Measurements from ENCODE around the gene FBXO9.

GRCh38 chr6:53095270-53095669, 30.1 kb downstream of the FBXO9 start:
- TF ChIP-seq CTCF (conservative IDR thresholded peaks at IDR 0.05) (no peak), ZFX (IDR thresholded peaks at IDR 0.05) (no peak)
